Thymus (tissue), 11 donors: Measurements from ENCODE around the gene EDARADD. TPM values are rescaled to one million over a fixed set of nuclear protein-coding genes. Genes with fewer than 3 reads are reported as not detected.
"Not testable (repeated sequence)": the region's sequence is repeated elsewhere in the genome, so short reads cannot be mapped to it uniquely, and the experiment has no call there.

Experiments used
- DNase-seq, 9 donors: peaks; one replicate each; pipeline ENCODE4 v3.0.0-alpha.2; 2013; ENCODE audit warnings: low spot score in 9 of 9, low read depth in 6 of 9, missing footprints in 1 of 9
- H3K27ac ChIP-seq, 2 donors: one replicate each; pipeline ENCODE4 v1.5.1; 2013; ENCODE audit warnings: control low read depth in 1 of 2, low read depth in 1 of 2, low read length in 1 of 2, mild to moderate bottlenecking in 1 of 2, moderate library complexity in 1 of 2
- H3K27me3 ChIP-seq, 2 donors: one replicate each; pipeline ENCODE4 v1.5.1; 2013; ENCODE audit warnings: low read length in 1 of 2; ENCODE audit not compliant: control insufficient read depth in 2 of 2, insufficient read depth in 1 of 2
- H3K36me3 ChIP-seq, 2 donors: one replicate each; pipeline ENCODE4 v1.5.1; 2013; ENCODE audit warnings: low read length in 1 of 2, mild to moderate bottlenecking in 1 of 2, moderate library complexity in 1 of 2; ENCODE audit not compliant: control insufficient read depth in 2 of 2, insufficient read depth in 2 of 2
- H3K4me1 ChIP-seq, 2 donors: one replicate each; pipeline ENCODE4 v1.5.1; 2013; ENCODE audit warnings: low read length in 2 of 2; ENCODE audit not compliant: control insufficient read depth in 2 of 2, insufficient read depth in 2 of 2
- H3K4me3 ChIP-seq, 2 donors: one replicate each; pipeline ENCODE4 v1.5.1; 2013; ENCODE audit warnings: low read length in 2 of 2, control low read depth in 1 of 2, mild to moderate bottlenecking in 1 of 2
- H3K9me3 ChIP-seq, 2 donors: one replicate each; pipeline ENCODE4 v1.5.1; 2013; ENCODE audit warnings: low read length in 1 of 2, mild to moderate bottlenecking in 1 of 2; ENCODE audit not compliant: control insufficient read depth in 2 of 2, insufficient read depth in 1 of 2
- WGBS: extraction: QIAGEN DNeasy Blood & Tissue Kit; methylation state at CpG from one replicate; pipeline ENCODE4 v1.1.7; 2013; 5-methylcytosine and 5-hydroxymethylcytosine counted together
- polyA plus RNA-seq: library from polyadenylated mRNA; stranded (reverse); fragments of 200-250 nt; gene quantifications from one replicate; pipeline ENCODE4 v1.2.3, GENCODE V29; 2013
- total RNA-seq: library from RNA; stranded (reverse); fragments of 120-200 nt; gene quantifications from one replicate; pipeline ENCODE4 v1.2.4, GENCODE V29; 2013
- donor health status: healthy.

The EDARADD gene
- total and polyA plus RNA-seq, 2 donors, result 3.3 to 4.2 TPM

- H3K9me3 ChIP-seq, result no peaks in the 10 kb centered on the region
- WGBS, result 98% methylated on average over 5 of the region's 5 CpGs
- no peak overlapping the region for H3K27ac ChIP-seq
- no peak overlapping the region for H3K4me3 ChIP-seq
- H3K36me3 ChIP-seq, result no peaks in the 10 kb centered on the region
- DNase-seq, result no peak
- H3K4me1 ChIP-seq, result no peaks in the 10 kb centered on the region
- no peaks in the 10 kb centered on the region for H3K27me3 ChIP-seq
Measured at GRCh38 chr1:236450779-236451178, 56.7 kb downstream of the EDARADD start.

- DNase-seq, result peak in 2 of 9 donors; percentile 18 to 24
- no peaks in the 10 kb centered on the region for H3K9me3 ChIP-seq
- H3K4me3 ChIP-seq, result no peak overlapping the region
- H3K4me1 ChIP-seq, result no peaks in the 10 kb centered on the region
- no peaks in the 10 kb centered on the region for H3K27me3 ChIP-seq
- no peaks in the 10 kb centered on the region for H3K36me3 ChIP-seq
- no peak overlapping the region for H3K27ac ChIP-seq
- WGBS, result 87% methylated on average over 6 of the region's 6 CpGs
Measured at GRCh38 chr1:236451796-236452373, 57.8 kb downstream of the EDARADD start.

GRCh38 chr1:236455243-236455642 lies 61.2 kb downstream of the EDARADD start:
- 79% methylated on average over 4 of the region's 4 CpGs for WGBS
- no peaks in the 10 kb centered on the region for H3K4me1 ChIP-seq
- no peak overlapping the region for H3K4me3 ChIP-seq
- no peak overlapping the region for H3K27ac ChIP-seq
- no peaks in the 10 kb centered on the region for H3K9me3 ChIP-seq
- no peaks in the 10 kb centered on the region for H3K36me3 ChIP-seq
- DNase-seq, result peak in 2 of 9 donors; percentile 4 to 29
- H3K27me3 ChIP-seq, result no peaks in the 10 kb centered on the region

GRCh38 chr1:236457775-236458174 lies 63.7 kb downstream of the EDARADD start:
- DNase-seq, result no peak
- Histone ChIP-seq H3K27ac (no peak overlapping the region), H3K4me1 (no peaks in the 10 kb centered on the region), H3K36me3 (no peaks in the 10 kb centered on the region), H3K4me3 (no peak overlapping the region), H3K9me3 (no peaks in the 10 kb centered on the region), H3K27me3 (peaks cover 0 to 3% of the 10 kb centered on the region in 2 donors)
- 92% methylated on average over 2 of the region's 2 CpGs for WGBS

- no peaks in the 10 kb centered on the region for H3K9me3 ChIP-seq
- H3K27ac ChIP-seq, result no peak overlapping the region
- H3K4me3 ChIP-seq, result no peak overlapping the region
- no peaks in the 10 kb centered on the region for H3K36me3 ChIP-seq
- peaks cover 0 to 5% of the 10 kb centered on the region in 2 donors for H3K27me3 ChIP-seq
- no peak for DNase-seq
- WGBS, result 90% methylated on average over 4 of the region's 4 CpGs
- H3K4me1 ChIP-seq, result no peaks in the 10 kb centered on the region
Measured at GRCh38 chr1:236458996-236459395, 64.9 kb downstream of the EDARADD start.

- Histone ChIP-seq H3K4me3 (no peak overlapping the region), H3K27me3 (peaks cover 0 to 5% of the 10 kb centered on the region in 2 donors), H3K4me1 (no peaks in the 10 kb centered on the region), H3K27ac (no peak overlapping the region), H3K36me3 (no peaks in the 10 kb centered on the region), H3K9me3 (no peaks in the 10 kb centered on the region)
- 84% methylated on average over 3 of the region's 3 CpGs for WGBS
- DNase-seq, result no peak
Measured at GRCh38 chr1:236460103-236460502, 66.0 kb downstream of the EDARADD start.

- not testable (repeated sequence) for H3K27ac ChIP-seq, H3K4me1 ChIP-seq, H3K9me3 ChIP-seq, H3K27me3 ChIP-seq, DNase-seq, H3K4me3 ChIP-seq, H3K36me3 ChIP-seq
- 97% methylated on average over 9 of the region's 9 CpGs for WGBS
Measured at GRCh38 chr1:236464197-236464596, 70.1 kb downstream of the EDARADD start.

- peaks cover 0 to 3% of the 10 kb centered on the region in 2 donors for H3K4me1 ChIP-seq
- 79% methylated on average over 9 of the region's 9 CpGs for WGBS
Measured at GRCh38 chr1:236465231-236465958, 71.3 kb downstream of the EDARADD start.

GRCh38 chr1:236465959-236466303 lies 71.8 kb downstream of the EDARADD start:
- Histone ChIP-seq H3K9me3 (no peaks in the 10 kb centered on the region), H3K4me1 (peaks cover 0 to 3% of the 10 kb centered on the region in 2 donors), H3K27ac (no peak overlapping the region), H3K4me3 (no peak overlapping the region), H3K27me3 (peaks cover 0 to 5% of the 10 kb centered on the region in 2 donors), H3K36me3 (no peaks in the 10 kb centered on the region)
- peak in 2 of 9 donors; percentile 18 to 49 for DNase-seq
- 30% methylated on average over 5 of the region's 5 CpGs for WGBS

More at GRCh38 chr1:236465231-236465958, 71.3 kb downstream of the EDARADD start:
- H3K4me3 ChIP-seq, result no peak overlapping the region
- no peaks in the 10 kb centered on the region for H3K36me3 ChIP-seq
- peak overlapping the region in 1 of 2 donors; percentile 18 for H3K27ac ChIP-seq
- peaks cover 0 to 5% of the 10 kb centered on the region in 2 donors for H3K27me3 ChIP-seq
- no peak for DNase-seq
- no peaks in the 10 kb centered on the region for H3K9me3 ChIP-seq
